Fibroblast of the conjunctiva (primary cell): ENCODE results near the gene LARGE2.

ENCODE experiments used
- DNase-seq: peaks from one replicate; pipeline ENCODE4 v3.0.0-alpha.2; 2010; ENCODE audit warnings: low read depth

The LARGE2 gene

GRCh38 chr11:45930031-45930794 is 7.8 kb downstream of the LARGE2 start:
- DNase-seq: no peak

DNA sequence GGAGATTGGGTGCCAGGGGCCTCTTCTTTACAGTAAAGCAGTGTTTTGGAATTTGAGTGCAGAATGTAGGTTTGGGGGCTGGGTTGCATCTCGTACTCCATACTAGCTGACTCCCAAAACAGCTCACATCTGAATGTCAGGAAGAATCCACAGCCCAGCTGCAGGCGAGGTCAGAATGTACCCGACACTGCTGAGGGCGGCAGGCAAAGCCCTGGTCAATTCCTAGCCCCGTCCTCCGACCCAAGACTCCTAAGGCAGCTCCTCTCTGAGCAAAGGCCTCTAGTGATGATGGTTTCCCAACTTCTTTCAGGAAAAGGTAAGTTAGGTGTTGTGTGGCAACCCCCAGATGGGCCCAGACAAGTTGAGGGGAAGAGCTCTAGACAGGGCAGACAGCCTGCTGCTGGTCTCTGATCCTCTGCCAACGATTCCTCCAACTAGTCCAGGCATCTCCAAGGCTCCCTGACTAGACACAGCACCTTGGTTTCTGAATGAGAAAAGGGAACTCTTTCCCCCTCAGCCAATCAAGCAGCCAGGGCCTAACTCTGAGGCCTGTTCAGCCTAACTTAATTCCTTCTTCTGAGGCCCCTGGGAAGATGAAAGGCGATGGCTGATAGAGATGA is 8.6 kb downstream of the LARGE2 start:
- DNase-seq: no peak

- DNase-seq: no peak
Observed at GRCh38 chr11:45931739-45932138, 9.3 kb downstream of the LARGE2 start.

GRCh38 chr11:45932217-45932616 is 9.8 kb downstream of the LARGE2 start:
- no peak for DNase-seq

DNA sequence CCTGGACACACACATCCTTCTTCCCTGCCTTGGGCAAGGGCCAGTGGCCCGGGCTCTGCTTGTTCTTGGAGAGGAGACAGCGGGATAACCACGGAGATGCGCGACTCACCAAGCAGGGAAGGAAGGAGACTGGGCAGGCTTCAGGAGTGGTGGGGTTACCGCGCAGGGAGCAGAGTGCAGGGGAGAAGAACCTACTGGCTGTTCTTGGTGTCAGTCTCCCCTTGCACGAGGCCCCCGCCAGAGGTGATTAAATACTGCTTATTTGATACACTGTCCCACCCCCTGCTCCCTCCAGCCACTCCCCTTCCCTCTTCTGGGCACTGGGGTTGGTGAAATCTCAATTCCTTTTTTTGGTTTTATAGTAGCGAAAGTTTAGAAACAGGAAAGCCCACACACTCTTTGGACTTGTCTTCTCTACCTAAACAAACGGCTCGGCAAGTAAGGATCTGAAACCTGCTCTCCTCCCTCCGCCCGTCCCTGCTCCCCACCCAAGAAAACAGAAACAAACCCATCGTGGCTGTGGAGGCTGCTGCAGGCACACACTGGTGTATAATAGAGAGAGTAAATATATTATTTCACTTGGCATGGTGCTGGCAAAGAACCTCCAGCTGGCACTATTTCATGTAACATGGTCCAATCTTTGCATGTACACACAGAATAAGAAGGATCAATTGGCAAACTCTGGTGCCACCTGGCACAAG is 10.8 kb downstream of the LARGE2 start:
- no peak for DNase-seq

- no peak for DNase-seq
Observed at GRCh38 chr11:45933846-45934579, 11.6 kb downstream of the LARGE2 start.

GRCh38 chr11:45934580-45935318 is 12.3 kb downstream of the LARGE2 start:
- no peak for DNase-seq

GRCh38 chr11:45935349-45936064 is 13.1 kb downstream of the LARGE2 start:
- no peak for DNase-seq

DNA sequence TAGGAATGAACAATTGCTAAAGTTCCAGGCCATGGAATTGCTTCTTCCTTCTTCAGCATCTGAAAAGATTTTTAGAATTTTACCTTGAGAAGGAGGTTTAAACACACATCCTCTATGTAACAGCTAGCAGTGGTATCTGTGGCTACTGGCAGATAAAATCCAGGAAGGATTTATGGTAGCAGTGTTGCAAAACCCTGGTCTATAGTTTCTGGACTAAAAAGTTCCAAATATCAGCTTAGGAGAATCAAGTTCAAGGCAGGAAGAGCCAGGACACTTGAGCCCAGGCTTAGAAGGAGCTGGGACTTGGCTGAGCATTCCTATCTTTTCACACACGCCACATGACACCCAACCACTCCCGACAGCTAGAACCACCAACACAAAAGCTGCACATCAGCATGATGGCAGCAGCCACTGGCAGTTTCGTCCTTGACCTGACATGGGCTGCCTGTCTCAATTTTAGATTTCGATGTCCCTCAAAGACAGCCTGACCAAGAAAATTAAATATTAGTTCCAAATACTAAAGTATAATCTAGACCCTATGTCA is 14.1 kb downstream of the LARGE2 start:
- no peak for DNase-seq

GRCh38 chr11:45937916-45938315 is 15.5 kb downstream of the LARGE2 start:
- DNase-seq: no peak

- DNase-seq: no peak
Observed at GRCh38 chr11:45939836-45940235, 17.4 kb downstream of the LARGE2 start.

DNA sequence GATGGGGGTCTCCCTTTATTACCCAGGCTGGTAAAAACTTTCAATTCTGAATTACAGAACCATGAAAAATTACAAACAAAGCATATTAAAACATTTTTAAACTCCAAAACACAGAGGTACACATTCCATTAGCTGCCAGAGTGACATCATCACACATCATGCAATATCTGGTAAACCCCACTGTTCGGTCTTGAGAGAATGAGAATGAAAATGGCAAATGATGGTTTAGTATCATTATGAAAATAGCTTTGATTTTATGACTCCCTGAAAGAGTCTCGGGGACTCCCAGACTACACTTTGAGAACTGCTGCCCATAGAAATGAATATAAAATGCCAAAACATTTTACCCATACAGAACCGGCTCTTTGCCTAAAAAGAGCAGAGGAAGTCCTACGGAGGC is 18.8 kb downstream of the LARGE2 start:
- DNase-seq: no peak

GRCh38 chr11:45942381-45942780 is 19.9 kb downstream of the LARGE2 start:
- no peak for DNase-seq

DNA sequence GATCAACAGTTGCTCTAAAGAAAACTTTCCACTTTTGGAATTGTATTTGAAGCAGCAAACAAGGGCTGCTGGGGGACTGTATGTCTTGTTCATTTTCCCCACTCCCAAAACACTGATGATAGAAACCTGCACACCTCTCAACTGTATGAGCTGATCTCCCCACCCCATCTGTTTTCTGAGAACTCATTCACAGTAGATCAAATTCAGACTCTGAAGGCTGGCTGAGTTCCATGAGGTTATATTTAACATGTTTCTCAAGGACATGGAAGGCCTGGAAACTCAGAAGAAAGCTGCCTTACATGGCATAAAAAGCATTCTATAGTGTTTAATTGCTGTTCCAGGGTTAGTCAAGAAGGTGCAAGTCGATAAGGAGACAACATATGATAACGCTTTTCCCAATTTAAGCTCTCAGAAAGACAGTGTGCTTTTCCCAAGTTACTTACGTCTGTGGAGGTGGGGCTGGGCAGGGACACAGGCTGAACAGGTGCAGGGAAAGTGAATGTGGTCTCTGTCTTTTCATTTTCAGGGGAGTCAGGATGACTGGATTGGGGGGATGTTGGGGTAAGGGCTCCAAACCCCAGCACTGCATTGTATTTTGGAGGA is 23.0 kb downstream of the LARGE2 start:
- DNase-seq: no peak

DNA sequence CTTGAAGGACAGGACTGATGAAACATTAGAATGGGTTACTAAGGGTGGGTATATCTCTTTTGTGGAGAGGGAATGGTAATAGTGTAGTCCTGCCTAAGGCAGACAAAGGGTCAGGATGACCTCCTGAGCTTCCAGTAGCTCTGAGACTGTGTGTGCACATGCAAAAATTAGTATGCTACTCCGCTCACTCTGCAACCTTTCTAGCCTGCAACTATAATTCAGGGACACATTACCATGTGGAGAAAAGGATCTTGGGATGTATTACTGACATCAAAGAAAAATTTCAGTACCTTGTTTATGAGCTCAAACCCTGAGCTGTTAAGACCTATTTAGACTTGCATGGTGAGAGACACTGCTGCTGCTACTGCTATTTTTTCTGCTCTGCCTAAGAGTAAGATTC is 25.4 kb downstream of the LARGE2 start:
- DNase-seq: no peak

- no peak for DNase-seq
Observed at GRCh38 chr11:45948356-45948755, 25.9 kb downstream of the LARGE2 start.

GRCh38 chr11:45949992-45950407 is 27.5 kb downstream of the LARGE2 start:
- no peak for DNase-seq

GRCh38 chr11:45959851-45960250 is 37.4 kb downstream of the LARGE2 start:
- no peak for DNase-seq

GRCh38 chr11:45960387-45961095 is 38.1 kb downstream of the LARGE2 start:
- DNase-seq: no peak

GRCh38 chr11:45961751-45962240 is 39.3 kb downstream of the LARGE2 start:
- no peak for DNase-seq
